22Rv1 (cell line): ENCODE results near the gene OR10R2.
A peak's percentile ranks its signal among the peaks of the same experiment; 100 is the strongest.

Experiments used
- H3K27ac ChIP-seq: fragments of 450-650 bp; 2 replicates; pipeline ENCODE4 v1.5.1; 2017
- ZFX ChIP-seq: fragments of 450-650 bp; IDR thresholded peaks from 2 replicates; pipeline ENCODE4 v1.6.1; 2017; ENCODE audit warnings: antibody characterized with exemption, borderline replicate concordance
- TF ChIP-seq, protein P1 (sequence below): fragments of 450-650 bp; IDR thresholded peaks from 2 replicates; pipeline ENCODE4 v1.5.1; 2017; ENCODE audit warnings: mild to moderate bottlenecking

The OR10R2 gene

DNA sequence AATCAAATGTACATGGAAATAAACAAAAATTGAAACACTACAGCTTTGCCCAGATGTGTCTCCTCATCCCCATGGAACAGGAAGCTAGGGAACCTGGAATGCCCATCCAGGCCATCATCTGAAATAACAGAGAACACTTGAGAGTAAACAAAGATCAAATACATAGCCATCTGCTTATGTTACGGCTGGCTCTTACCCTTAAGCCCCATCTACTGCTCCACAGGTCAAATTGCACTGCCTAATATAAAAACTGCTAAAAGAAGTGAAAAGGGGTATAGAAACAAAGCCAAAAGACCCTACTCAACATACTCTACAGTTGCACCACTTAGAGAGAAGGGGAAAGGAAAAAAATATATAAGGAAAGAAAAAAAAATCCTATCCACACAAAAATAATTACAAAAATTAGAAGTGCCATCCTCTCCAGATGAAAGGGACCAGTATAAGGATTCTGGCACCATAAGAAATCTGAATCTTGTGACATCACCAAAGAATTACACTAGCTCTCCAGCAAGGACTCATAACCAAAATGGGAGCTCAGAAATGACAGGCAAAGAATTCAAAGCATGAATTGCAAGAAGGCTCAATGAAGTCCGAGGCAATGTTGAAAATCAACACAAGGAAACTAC is 55.3 kb downstream of the OR10R2 start:
- TF ChIP-seq ZFX, result no peak
- TF ChIP-seq, protein P1, sequence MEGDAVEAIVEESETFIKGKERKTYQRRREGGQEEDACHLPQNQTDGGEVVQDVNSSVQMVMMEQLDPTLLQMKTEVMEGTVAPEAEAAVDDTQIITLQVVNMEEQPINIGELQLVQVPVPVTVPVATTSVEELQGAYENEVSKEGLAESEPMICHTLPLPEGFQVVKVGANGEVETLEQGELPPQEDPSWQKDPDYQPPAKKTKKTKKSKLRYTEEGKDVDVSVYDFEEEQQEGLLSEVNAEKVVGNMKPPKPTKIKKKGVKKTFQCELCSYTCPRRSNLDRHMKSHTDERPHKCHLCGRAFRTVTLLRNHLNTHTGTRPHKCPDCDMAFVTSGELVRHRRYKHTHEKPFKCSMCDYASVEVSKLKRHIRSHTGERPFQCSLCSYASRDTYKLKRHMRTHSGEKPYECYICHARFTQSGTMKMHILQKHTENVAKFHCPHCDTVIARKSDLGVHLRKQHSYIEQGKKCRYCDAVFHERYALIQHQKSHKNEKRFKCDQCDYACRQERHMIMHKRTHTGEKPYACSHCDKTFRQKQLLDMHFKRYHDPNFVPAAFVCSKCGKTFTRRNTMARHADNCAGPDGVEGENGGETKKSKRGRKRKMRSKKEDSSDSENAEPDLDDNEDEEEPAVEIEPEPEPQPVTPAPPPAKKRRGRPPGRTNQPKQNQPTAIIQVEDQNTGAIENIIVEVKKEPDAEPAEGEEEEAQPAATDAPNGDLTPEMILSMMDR, result peak; percentile 85

More for the DNA sequence above, 55.3 kb downstream of the OR10R2 start:
- no peak overlapping the region for H3K27ac ChIP-seq
